ENCODE data around the gene NDUFA11.

The NDUFA11 gene

GRCh38 chr19:5908773-5909442 lies 5.3 kb upstream of the NDUFA11 start:
- DNase-seq (ENCODE audit: low spot score), result no peak

- no peak for DNase-seq (ENCODE audit: low spot score)
Measured at GRCh38 chr19:5907241-5907640, 3.7 kb upstream of the NDUFA11 start.

- no peak for DNase-seq (ENCODE audit: low spot score)
Measured at GRCh38 chr19:5905114-5905778, 1.7 kb upstream of the NDUFA11 start.

- peak; percentile 100 for DNase-seq (ENCODE audit: low spot score)
Measured at GRCh38 chr19:5904352-5905113, 943 bp upstream of the NDUFA11 start, which contains the start of gene VMAC. Gene VMAC, plus strand, starts transcription at chr19:5904872. Its CDS starts 19 bp downstream, at chr19:5904891.

GRCh38 chr19:5903056-5903623 lies 450 bp downstream of the NDUFA11 start:
- DNase-seq (ENCODE audit: low spot score), result no peak

GRCh38 chr19:5900976-5901375 lies 2.6 kb downstream of the NDUFA11 start:
- no peak for DNase-seq (ENCODE audit: low spot score)

GRCh38 chr19:5899728-5900526 lies 3.7 kb downstream of the NDUFA11 start:
- DNase-seq (ENCODE audit: low spot score), result no peak

GRCh38 chr19:5897189-5897969 lies 6.2 kb downstream of the NDUFA11 start:
- no peak for DNase-seq (ENCODE audit: low spot score)

- DNase-seq (ENCODE audit: low spot score), result no peak
Measured at GRCh38 chr19:5896365-5897076, 7.1 kb downstream of the NDUFA11 start.

GRCh38 chr19:5895890-5896289 lies 7.7 kb downstream of the NDUFA11 start:
- no peak for DNase-seq (ENCODE audit: low spot score)

GRCh38 chr19:5895409-5895808 lies 8.2 kb downstream of the NDUFA11 start:
- no peak for DNase-seq (ENCODE audit: low spot score)

- DNase-seq (ENCODE audit: low spot score), result no peak
Measured at GRCh38 chr19:5894704-5895349, 8.8 kb downstream of the NDUFA11 start.

GRCh38 chr19:5893907-5894703 lies 9.5 kb downstream of the NDUFA11 start:
- DNase-seq (ENCODE audit: low spot score), result no peak

GRCh38 chr19:5893296-5893903 lies 10.2 kb downstream of the NDUFA11 start:
- DNase-seq (ENCODE audit: low spot score), result no peak

- no peak for DNase-seq (ENCODE audit: low spot score)
Measured at GRCh38 chr19:5892772-5893275, 10.8 kb downstream of the NDUFA11 start.

GRCh38 chr19:5891938-5892771 lies 11.4 kb downstream of the NDUFA11 start:
- DNase-seq (ENCODE audit: low spot score), result no peak

- DNase-seq (ENCODE audit: low spot score), result no peak
Measured at GRCh38 chr19:5891572-5891937, 12.0 kb downstream of the NDUFA11 start.

Data from globus pallidus (tissue), 1 donor.